Spleen (tissue), 7 donors: Measurements from ENCODE around the gene PKIG.

Experiments used
- POLR2A ChIP-seq, 3 donors: fragments of 450-650 bp; IDR thresholded peaks; one replicate each; pipeline ENCODE4 v1.5.1; 2017; ENCODE audit warnings: antibody characterized with exemption in 3 of 3, mild to moderate bottlenecking in 1 of 3
- POLR2AphosphoS5 ChIP-seq, 3 donors: sonication (generic); formaldehyde crosslinking; IDR thresholded peaks; one replicate each; pipeline ENCODE4 v1.5.1; 2017; ENCODE audit warnings: antibody characterized with exemption in 3 of 3
- TF ChIP-seq, protein P1 (sequence below), 11 experiments: fragments of 200-600 bp in 7 of 11; fragments of 450-650 bp in 4 of 11; sonication (generic) in 4 of 11; IDR thresholded peaks in 8 of 11; conservative IDR thresholded peaks in 3 of 11; 1 replicate in 7 of 11; 2 replicates in 4 of 11; pipeline versions ENCODE4 v1.4.0 to v1.8.0; 2016 to 2021; ENCODE audit warnings: antibody characterized with exemption in 11 of 11, inconsistent platforms in 4 of 11, mild to moderate bottlenecking in 1 of 11
- donor health status: DM: no; HTN: no; CAD: no; lungs with moderate emphysema.
- donor health status: DM: no; HTN: no; CAD: no.
- donor health status: DM: no; HTN: no; CAD: no.

DNA sequence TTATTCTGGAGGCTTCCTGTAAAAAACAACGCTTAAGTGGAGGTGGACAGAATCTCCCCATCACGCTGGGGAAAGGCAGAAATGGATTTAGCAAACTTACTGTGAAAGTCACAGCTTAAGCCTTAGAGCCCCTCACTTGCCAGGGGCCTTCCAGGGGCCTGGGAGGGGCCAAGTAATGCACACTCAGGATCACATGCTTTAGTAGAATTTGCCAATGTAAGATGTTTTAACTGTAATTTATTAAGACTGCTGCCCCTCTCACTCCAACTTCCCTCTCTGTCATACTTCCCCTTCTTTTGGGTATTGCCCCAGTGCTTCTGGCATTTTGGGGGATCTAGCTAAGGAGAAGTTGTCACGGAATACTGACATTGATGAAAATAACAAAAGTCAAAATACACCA lies 81.8 kb downstream of the PKIG start:
- TF ChIP-seq POLR2A (IDR thresholded peaks at IDR 0.05) (no peak), POLR2AphosphoS5 (IDR thresholded peaks at IDR 0.05) (no peak)
- TF ChIP-seq, protein P1, sequence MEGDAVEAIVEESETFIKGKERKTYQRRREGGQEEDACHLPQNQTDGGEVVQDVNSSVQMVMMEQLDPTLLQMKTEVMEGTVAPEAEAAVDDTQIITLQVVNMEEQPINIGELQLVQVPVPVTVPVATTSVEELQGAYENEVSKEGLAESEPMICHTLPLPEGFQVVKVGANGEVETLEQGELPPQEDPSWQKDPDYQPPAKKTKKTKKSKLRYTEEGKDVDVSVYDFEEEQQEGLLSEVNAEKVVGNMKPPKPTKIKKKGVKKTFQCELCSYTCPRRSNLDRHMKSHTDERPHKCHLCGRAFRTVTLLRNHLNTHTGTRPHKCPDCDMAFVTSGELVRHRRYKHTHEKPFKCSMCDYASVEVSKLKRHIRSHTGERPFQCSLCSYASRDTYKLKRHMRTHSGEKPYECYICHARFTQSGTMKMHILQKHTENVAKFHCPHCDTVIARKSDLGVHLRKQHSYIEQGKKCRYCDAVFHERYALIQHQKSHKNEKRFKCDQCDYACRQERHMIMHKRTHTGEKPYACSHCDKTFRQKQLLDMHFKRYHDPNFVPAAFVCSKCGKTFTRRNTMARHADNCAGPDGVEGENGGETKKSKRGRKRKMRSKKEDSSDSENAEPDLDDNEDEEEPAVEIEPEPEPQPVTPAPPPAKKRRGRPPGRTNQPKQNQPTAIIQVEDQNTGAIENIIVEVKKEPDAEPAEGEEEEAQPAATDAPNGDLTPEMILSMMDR (IDR thresholded peaks at IDR 0.05 in 8 of 11, conservative IDR thresholded peaks at IDR 0.05 in 3 of 11) = no peak
